Keratinocyte (primary cell): Measurements from ENCODE around the gene GFY. TPM values are rescaled to one million over a fixed set of nuclear protein-coding genes. Genes with fewer than 3 reads are reported as not detected.

ENCODE experiments used
- DNase-seq: peaks from one replicate; pipeline ENCODE4 v3.0.0-alpha.2; 2011; ENCODE audit warnings: low read depth, missing footprints, low spot score
- FAIRE-seq: peaks from 2 replicates; lab custom pipeline; 2011; peaks lifted over from hg19 to GRCh38; lab: Jason Lieb, UNC
- H2AFZ ChIP-seq: 2 replicates; pipeline ENCODE4 v1.6.0; 2012; ENCODE audit warnings: low read length, control low read depth, inconsistent platforms; ENCODE audit not compliant: control insufficient read depth
- H3K27ac ChIP-seq: 2 replicates; pipeline ENCODE4 v1.5.1; 2011; ENCODE audit warnings: low read length; ENCODE audit not compliant: control insufficient read depth, insufficient read depth
- H3K27me3 ChIP-seq: 3 replicates; pipeline ENCODE4 v1.6.0; 2011; ENCODE audit warnings: low read length; ENCODE audit not compliant: control insufficient read depth, insufficient read depth; ENCODE audit errors: extremely low read depth
- H3K36me3 ChIP-seq, 2 experiments: 2 replicates in 1 of 2; 3 replicates in 1 of 2; pipeline ENCODE4 v1.5.1; 2011; ENCODE audit warnings: low read length in 2 of 2, mild to moderate bottlenecking in 1 of 2; ENCODE audit not compliant: control insufficient read depth in 2 of 2, insufficient read depth in 2 of 2; ENCODE audit errors: extremely low read depth in 1 of 2
- H3K4me1 ChIP-seq: 3 replicates; pipeline ENCODE4 v1.5.1; 2011; ENCODE audit warnings: low read length; ENCODE audit not compliant: control insufficient read depth, insufficient read depth; ENCODE audit errors: extremely low read depth
- H3K4me2 ChIP-seq: 3 replicates; pipeline ENCODE4 v1.6.0; 2011; ENCODE audit warnings: low read depth, low read length; ENCODE audit not compliant: control insufficient read depth, insufficient read depth; ENCODE audit errors: extremely low read depth
- H3K4me3 ChIP-seq, 3 experiments: fragments of 200-600 bp in 1 of 3; sonication (generic) in 1 of 3; 2 replicates in 2 of 3; 3 replicates in 1 of 3; pipeline ENCODE4 v1.5.1; 2011 to 2016; ENCODE audit warnings: low read length in 3 of 3, mild to moderate bottlenecking in 3 of 3, control low read depth in 2 of 3, inconsistent platforms in 1 of 3, low read depth in 1 of 3, mixed read lengths in 1 of 3, mixed run types in 1 of 3, moderate library complexity in 1 of 3; ENCODE audit not compliant: control insufficient read depth in 2 of 3, insufficient read depth in 2 of 3; ENCODE audit errors: extremely low read depth in 1 of 3
- H3K79me2 ChIP-seq: 2 replicates; pipeline ENCODE4 v1.6.0; 2012; ENCODE audit warnings: low read length; ENCODE audit not compliant: control insufficient read depth, insufficient read depth
- H3K9ac ChIP-seq: 3 replicates; pipeline ENCODE4 v1.6.0; 2011; ENCODE audit warnings: low read length; ENCODE audit not compliant: control insufficient read depth, insufficient read depth; ENCODE audit errors: extremely low read depth
- H3K9me1 ChIP-seq: 3 replicates; pipeline ENCODE4 v1.6.0; 2011; ENCODE audit warnings: low read length; ENCODE audit not compliant: control insufficient read depth, insufficient read depth; ENCODE audit errors: extremely low read depth
- H3K9me3 ChIP-seq: 2 replicates; pipeline ENCODE4 v1.5.1; 2012; ENCODE audit warnings: low read depth, low read length; ENCODE audit not compliant: control insufficient read depth
- H4K20me1 ChIP-seq: 3 replicates; pipeline ENCODE4 v1.6.0; 2011; ENCODE audit warnings: low read length; ENCODE audit not compliant: control insufficient read depth, insufficient read depth; ENCODE audit errors: extremely low read depth
- CTCF ChIP-seq, 3 experiments: IDR thresholded peaks in 1 of 3; conservative IDR thresholded peaks in 1 of 3; optimal IDR thresholded peaks in 1 of 3; 2 replicates in 2 of 3; 3 replicates in 1 of 3; pipeline versions ENCODE3 to v1.5.1; 2011; ENCODE audit warnings: low read length in 3 of 3, mild to moderate bottlenecking in 3 of 3, moderate library complexity in 2 of 3, control low read depth in 1 of 3, inconsistent platforms in 1 of 3; ENCODE audit not compliant: insufficient read depth in 2 of 3; ENCODE audit errors: extremely low read depth in 1 of 3
- EZH2 ChIP-seq: IDR thresholded peaks from one replicate; pipeline ENCODE4 v1.6.1; 2012; ENCODE audit warnings: inconsistent platforms, mild to moderate bottlenecking, low read length, moderate library complexity
- dilution Hi-C: fragments of 300-500 bp; cut with MboI; formaldehyde crosslinking; loops from one replicate; pipeline ENCODE4 v1.7.0; 2020; ENCODE audit warnings: low sequenced_read_pairs; ENCODE audit not compliant: extremely low pct_ligation_motif_present
- polyA plus RNA-seq, 5 experiments: library from polyadenylated mRNA; depleted of rRNA in 3 of 5; stranded (reverse) in 3 of 5; stranded (forward) in 1 of 5; unstranded in 1 of 5; fragments of >200 nt; gene quantifications; 1 replicate in 1 of 5; 2 replicates in 3 of 5; 3 replicates in 1 of 5; pipeline versions ENCODE4 v1.2.1 to v1.2.3, GENCODE V29; 2011 to 2012; ENCODE audit warnings: missing spikeins in 2 of 5, low read depth in 1 of 5, low replicate concordance in 1 of 5

The GFY gene
- polyA plus RNA-seq, 1 donor (not counting 4 experiments of a cell fraction or from before 2014, with no cell fraction given) = not detected

- Histone ChIP-seq H3K79me2 (no peaks in the 10 kb centered on the region), H3K4me3 (no peak overlapping the region), H3K36me3 (no peaks in the 10 kb centered on the region), H4K20me1 (no peaks in the 10 kb centered on the region), H2AFZ (no peak overlapping the region), H3K9me3 (no peaks in the 10 kb centered on the region), H3K9ac (no peak overlapping the region), H3K9me1 (no peaks in the 10 kb centered on the region), H3K4me1 (peaks cover 3% of the 10 kb centered on the region), H3K27me3 (peaks cover 17% of the 10 kb centered on the region), H3K27ac (no peak overlapping the region), H3K4me2 (no peak overlapping the region)
- no peak for TF ChIP-seq CTCF (optimal IDR thresholded peaks at IDR 0.05 in 1 of 3, IDR thresholded peaks at IDR 0.05 in 1 of 3, conservative IDR thresholded peaks at IDR 0.05 in 1 of 3; ENCODE audit: extremely low read depth in 1 of 3, insufficient read depth in 2 of 3, low read length in 3 of 3)
- TF ChIP-seq EZH2 = no peak
- no peak for DNase-seq
- no peak for FAIRE-seq
- dilution Hi-C loops = no loop called here
These were observed 31.3 kb upstream of the GFY start for GRCh38 chr19:49393881-49394280.

- H3K9me1 ChIP-seq = no peaks in the 10 kb centered on the region
- dilution Hi-C loops = no loop called here
- no peaks in the 10 kb centered on the region for H3K9me3 ChIP-seq
- no peak overlapping the region for H3K27ac ChIP-seq
- TF ChIP-seq EZH2 = no peak
- no peak for TF ChIP-seq CTCF (optimal IDR thresholded peaks at IDR 0.05 in 1 of 3, IDR thresholded peaks at IDR 0.05 in 1 of 3, conservative IDR thresholded peaks at IDR 0.05 in 1 of 3; ENCODE audit: extremely low read depth in 1 of 3, insufficient read depth in 2 of 3, low read length in 3 of 3)
- no peak overlapping the region for H3K4me3 ChIP-seq
- H2AFZ ChIP-seq = no peak overlapping the region
- H3K36me3 ChIP-seq = no peaks in the 10 kb centered on the region
- peaks cover 8% of the 10 kb centered on the region for H3K27me3 ChIP-seq
- H3K9ac ChIP-seq = no peak overlapping the region
- FAIRE-seq (no peak), DNase-seq (no peak)
- no peak overlapping the region for H3K4me2 ChIP-seq
- H4K20me1 ChIP-seq = no peaks in the 10 kb centered on the region
- H3K79me2 ChIP-seq = no peaks in the 10 kb centered on the region
- peaks cover 3% of the 10 kb centered on the region for H3K4me1 ChIP-seq
These were observed 29.4 kb upstream of the GFY start for GRCh38 chr19:49395581-49396407.
